Stimulated activated CD8-positive, alpha-beta memory T cell treated with anti-CD3 and anti-CD28 coated beads, Interleukin-4, amount 100 ng/mL, for 1 hour (primary cell): Measurements from ENCODE around the gene BMERB1.
"Not testable (repeated sequence)": the region's sequence is repeated elsewhere in the genome, so short reads cannot be mapped to it uniquely, and the experiment has no call there.

Experiments
- DNase-seq, 2 donors: peaks; one replicate each; pipeline ENCODE4 v3.0.0-alpha.2; 2020; ENCODE audit warnings: low read depth in 2 of 2, low spot score in 1 of 2

The BMERB1 gene

GRCh38 chr16:15521758-15522509, 87.5 kb downstream of the BMERB1 start:
- no peak for DNase-seq

GRCh38 chr16:15523092-15523541, 88.7 kb downstream of the BMERB1 start:
- DNase-seq = no peak

GRCh38 chr16:15523939-15524338, 89.6 kb downstream of the BMERB1 start:
- no peak for DNase-seq

GRCh38 chr16:15524966-15525365, 90.6 kb downstream of the BMERB1 start:
- no peak for DNase-seq

- DNase-seq = no peak
These were observed 91.7 kb downstream of the BMERB1 start for GRCh38 chr16:15526097-15526496.

GRCh38 chr16:15526731-15527130, 92.3 kb downstream of the BMERB1 start:
- DNase-seq = no peak

GRCh38 chr16:15529673-15530072, 95.3 kb downstream of the BMERB1 start:
- DNase-seq = no peak

GRCh38 chr16:15530085-15530484, 95.7 kb downstream of the BMERB1 start:
- no peak for DNase-seq

- no peak for DNase-seq
These were observed 98.4 kb downstream of the BMERB1 start for GRCh38 chr16:15532825-15533224.

GRCh38 chr16:15533386-15533785, 99.0 kb downstream of the BMERB1 start:
- no peak for DNase-seq

GRCh38 chr16:15535772-15536171, 101.4 kb downstream of the BMERB1 start:
- DNase-seq = no peak

- DNase-seq = no peak
These were observed 102.5 kb downstream of the BMERB1 start for GRCh38 chr16:15536843-15537242.

GRCh38 chr16:15538507-15538906, 104.1 kb downstream of the BMERB1 start:
- DNase-seq = no peak

GRCh38 chr16:15539197-15539596, 104.8 kb downstream of the BMERB1 start:
- DNase-seq = no peak

- DNase-seq = no peak
These were observed 107.9 kb downstream of the BMERB1 start for GRCh38 chr16:15542261-15542660.

GRCh38 chr16:15542734-15543347, 108.5 kb downstream of the BMERB1 start:
- no peak for DNase-seq

GRCh38 chr16:15544405-15544804, 110.0 kb downstream of the BMERB1 start:
- DNase-seq = no peak

- no peak for DNase-seq
These were observed 111.2 kb downstream of the BMERB1 start for GRCh38 chr16:15545544-15545943.

GRCh38 chr16:15547072-15547767, 112.8 kb downstream of the BMERB1 start:
- not testable (repeated sequence) for DNase-seq

- DNase-seq = no peak
These were observed 113.3 kb downstream of the BMERB1 start for GRCh38 chr16:15547768-15548096.

- no peak for DNase-seq
These were observed 114.1 kb downstream of the BMERB1 start for GRCh38 chr16:15548482-15548891.

- no peak for DNase-seq
These were observed 118.1 kb downstream of the BMERB1 start for GRCh38 chr16:15552507-15552906.
